Head of caudate nucleus (tissue), 42 donors: ENCODE results near the gene LONRF2.
A peak's percentile ranks its signal among the peaks of the same experiment; 100 is the strongest.
"Not testable (repeated sequence)": the region's sequence is repeated elsewhere in the genome, so short reads cannot be mapped to it uniquely, and the experiment has no call there.

Experiments
- DNase-seq, 42 donors: peaks; one replicate each; pipeline versions ENCODE4 v3.0.0 to v3.0.0-alpha.2; 2020 to 2021; ENCODE audit warnings: mixed read lengths in 7 of 42
- intact Hi-C: fragments of 100-400 bp; cut with DNase I; formaldehyde crosslinking; loops from one replicate; pipeline ENCODE4 v1.15.0; 2022

LONRF2 gene

DNA sequence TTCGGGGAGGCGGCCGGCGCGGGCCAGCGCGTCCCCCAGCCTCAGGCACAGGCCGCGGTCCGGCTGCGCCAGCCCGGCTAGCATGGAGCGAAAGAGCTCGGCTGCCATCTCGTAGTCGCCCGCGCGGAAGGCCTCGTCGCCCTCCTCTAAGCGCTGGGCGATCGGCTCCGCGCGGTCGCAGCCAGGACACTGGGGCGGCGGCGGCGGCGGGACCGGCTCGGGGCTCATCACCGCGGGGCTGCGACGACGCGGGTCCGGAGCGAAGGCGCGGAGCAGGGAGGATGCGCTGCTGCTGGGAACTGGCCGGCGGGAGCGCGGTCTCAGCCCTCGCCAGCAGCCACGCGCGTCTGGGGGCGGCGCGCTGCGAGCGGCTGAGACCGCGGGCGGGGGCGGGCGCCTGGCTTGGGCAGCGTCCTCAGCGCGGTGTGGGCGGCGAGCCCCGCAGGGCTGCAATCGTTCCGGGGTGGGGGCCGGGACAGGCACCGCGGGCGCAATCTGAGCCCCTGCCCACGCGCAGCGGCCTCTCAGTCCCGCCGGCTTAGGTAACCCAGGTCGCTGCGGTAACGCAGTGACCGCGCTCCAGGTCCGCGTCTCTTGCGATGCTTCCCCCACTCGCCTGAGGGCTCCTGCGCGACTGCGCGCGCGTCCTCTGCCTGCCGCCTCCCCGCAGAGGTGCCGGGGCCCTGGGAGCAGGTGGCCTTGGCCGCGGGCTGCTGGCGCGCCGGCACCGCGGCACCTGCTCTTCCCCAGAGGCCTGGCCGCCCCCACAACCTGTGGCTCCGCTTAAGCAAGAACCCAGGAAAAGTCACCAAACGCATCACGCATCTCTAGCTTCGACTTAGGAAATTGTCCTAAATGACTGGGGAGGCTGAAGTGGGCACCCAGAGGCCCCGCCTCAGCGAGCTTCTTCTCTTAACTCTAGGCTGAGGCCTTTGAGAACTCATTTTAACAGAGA is at the start of gene LONRF2:
TSS of gene LONRF2 (minus strand) at position 636 of the 955 bp plus-strand sequence. CDS start at position 228, 408 bp downstream.
- intact Hi-C loops, result loop anchor here (10.0 kb wide), 1 partner anchor 93 kb away; the partner anchor contains the start of gene CHST10

DNA sequence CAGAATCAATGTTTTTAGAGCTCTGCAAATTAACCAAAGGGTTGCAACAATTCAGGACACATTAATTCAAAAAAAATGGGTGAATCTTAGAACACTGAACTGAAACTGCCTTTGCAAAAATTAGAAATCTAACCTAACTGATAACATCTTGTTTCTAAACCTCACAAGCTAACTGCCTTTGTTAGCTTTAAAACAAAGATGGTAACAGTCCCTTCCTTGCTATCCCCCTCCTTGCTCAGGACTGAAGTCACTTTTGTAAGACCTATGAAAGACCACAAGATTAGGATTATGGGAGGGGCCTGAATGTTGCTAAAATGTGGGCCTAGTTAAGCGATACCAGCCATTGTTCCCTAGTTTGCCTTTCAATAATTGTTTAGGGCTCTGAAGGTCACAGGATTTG is 44.9 kb upstream of the LONRF2 start:
- intact Hi-C loops, result no loop called here

More for the DNA sequence above, at the start of gene LONRF2:
- peak in 40 of 42 donors; percentile 10 to 79 (median 60) for DNase-seq

DNA sequence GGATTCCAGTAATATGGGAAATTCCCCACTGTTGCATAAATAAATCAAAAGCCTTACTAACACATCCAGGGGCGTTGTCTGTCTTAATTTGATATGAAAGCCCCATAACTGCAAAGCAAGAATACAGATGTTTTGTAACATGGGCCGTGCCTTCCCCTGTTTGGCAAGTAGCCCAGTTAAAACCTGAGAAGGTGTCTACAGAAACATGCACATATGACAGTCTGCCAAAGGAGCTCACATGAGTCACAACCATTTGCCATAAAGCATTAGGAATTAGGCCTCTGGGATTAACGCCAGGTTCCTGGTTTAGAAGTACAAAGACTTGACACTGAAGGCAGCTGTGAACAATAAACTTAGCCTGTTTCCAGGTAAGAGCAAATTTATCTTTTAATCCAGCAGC is 43.1 kb upstream of the LONRF2 start:
- DNase-seq, result peak in 22 of 42 donors; percentile 8 to 67 (median 26)
- intact Hi-C loops, result no loop called here

More for the DNA sequence above, 44.9 kb upstream of the LONRF2 start:
- DNase-seq, result no peak

DNA sequence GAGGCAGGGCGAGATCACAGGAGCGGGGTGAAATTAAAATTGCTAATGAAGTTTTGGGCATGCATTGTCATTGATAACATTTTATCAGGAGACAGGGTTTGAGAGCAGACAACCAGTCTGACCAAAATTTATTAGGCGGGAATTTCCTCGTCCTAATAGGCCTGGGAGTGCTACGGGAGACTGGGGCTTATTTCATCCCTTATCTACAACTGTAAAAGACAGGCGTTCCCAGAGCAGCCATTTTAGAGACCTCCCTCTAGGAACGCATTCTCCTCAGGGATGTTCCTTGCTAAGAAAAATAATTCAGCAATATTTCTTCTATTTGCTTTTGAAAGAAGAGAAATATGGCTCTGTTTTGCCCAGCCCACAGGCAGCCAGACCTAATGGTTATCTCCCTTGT is 40.0 kb upstream of the LONRF2 start:
- DNase-seq, intact Hi-C loops: not testable (repeated sequence)

DNA sequence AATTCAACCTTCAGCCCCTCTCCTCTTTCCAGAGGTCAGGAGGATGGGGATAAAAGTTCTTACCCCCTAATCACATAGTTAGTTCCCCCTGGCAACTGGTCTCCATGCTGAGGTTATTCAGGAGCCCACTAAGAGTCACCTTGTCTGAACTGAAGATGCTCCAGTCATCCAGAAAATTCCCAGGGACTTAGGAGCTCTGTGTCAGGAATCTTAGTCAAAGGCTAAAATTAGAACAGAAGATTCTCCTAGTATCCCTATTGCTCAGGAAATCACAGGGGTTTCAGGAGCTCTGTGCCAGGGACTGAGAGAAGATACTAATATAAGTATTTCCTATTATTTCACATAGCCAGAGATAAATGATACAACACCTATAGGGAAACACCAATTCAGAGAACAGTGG is 37.3 kb upstream of the LONRF2 start:
- no peak for DNase-seq
- intact Hi-C loops, result no loop called here

DNA sequence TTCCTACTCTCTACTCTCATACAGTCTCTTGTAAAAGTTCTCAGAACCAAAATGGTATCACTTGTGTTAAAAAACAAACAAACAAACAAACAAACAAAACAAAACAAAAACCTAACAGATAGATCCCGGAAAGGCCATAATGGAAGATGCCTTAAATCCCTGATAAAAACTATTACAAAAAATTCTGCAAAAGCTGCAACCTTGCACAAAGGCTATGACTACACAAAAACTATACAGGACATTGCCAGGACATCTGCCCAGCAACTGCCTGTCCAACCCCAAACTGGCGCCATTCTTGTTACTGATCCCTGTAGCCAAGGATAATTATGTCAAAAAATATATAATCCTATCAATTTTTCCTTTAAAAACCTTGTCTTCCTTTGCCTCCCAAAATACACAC is 36.3 kb upstream of the LONRF2 start:
- no peak for DNase-seq
- intact Hi-C loops, result no loop called here

DNA sequence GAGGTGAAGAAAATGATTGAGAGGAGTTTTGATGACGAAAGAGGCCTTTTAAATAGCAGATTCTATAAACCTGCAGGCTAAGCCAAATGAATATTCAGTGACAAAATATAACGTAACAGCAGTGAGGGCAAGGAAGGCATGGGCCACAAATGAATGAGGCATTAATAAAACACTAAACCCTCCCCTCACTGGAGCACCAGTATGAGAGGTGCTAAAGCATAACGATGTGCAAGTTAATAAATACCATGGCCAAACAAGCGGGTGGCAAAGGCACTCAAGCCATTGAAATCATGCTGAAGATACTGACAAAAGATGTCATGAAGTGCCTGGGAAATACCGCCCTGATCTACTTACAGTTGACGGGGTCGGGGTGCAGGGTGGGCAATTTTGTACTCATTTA is 30.2 kb upstream of the LONRF2 start:
- no peak for DNase-seq
- intact Hi-C loops, result no loop called here

DNA sequence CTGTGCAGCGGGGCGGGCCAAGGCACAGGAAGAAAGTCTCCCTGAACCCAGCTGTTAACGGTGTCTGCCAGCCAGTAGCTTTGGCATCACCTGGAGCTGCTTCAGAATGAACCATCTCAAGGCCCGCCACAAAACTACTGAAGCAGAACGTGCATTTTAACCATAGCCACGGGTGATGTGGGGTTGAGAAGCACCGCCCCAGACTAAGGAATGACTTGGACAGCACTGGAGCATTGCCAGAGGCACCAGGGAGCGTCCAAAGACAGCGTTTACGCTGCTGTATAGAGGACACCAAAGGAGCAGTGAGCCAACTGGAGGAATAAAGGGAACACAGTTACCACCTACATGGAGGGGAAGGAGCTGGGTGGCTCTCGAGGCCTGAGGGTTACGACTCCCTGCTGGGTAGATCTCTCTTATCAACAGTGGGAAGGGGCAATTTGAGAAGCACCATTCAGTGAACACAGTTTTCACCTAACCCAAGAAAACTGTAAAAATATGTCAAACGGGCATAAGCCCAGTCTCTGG is 28.4 kb upstream of the LONRF2 start:
- no peak for DNase-seq
- intact Hi-C loops, result no loop called here

DNA sequence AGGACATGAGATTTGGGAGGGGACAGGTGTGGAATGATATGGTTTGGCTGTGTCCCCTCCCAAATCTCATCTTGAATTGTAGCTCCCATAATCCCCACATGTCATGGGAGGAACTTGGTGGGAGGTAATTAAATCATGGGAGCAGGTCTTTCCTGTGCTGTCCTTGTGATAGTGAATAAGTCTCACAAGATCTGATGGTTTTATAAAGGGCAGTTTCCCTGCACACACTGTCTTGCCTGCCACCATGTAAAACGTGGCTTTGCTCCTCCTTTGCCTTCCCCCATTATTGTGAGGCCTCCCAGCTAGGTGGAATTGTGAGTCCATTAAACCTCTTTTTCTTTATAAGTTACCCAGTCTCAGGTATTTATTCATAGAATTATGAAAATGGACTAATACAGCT is 22.8 kb upstream of the LONRF2 start:
- DNase-seq, intact Hi-C loops: not testable (repeated sequence)

DNA sequence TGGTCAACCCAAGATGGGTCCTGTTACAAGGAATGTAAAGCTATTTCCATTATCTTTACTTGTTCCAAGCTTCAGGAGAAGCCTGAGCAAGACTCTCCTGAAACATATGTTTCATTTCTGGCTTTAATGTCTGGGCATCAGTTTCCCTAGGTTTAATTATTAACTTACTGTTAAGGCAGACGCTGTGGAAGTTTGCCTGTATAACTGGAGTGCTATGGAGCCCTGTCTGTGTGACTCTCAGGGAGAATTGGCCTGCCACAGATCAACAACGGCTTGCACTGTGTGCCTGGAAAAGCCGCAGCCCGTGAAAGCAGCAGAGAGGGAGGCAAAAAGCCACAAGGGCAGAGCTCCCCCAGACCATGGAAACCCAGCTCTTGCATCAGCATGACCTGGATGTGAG is 22.1 kb upstream of the LONRF2 start:
- intact Hi-C loops, result no loop called here
- DNase-seq, result no peak

DNA sequence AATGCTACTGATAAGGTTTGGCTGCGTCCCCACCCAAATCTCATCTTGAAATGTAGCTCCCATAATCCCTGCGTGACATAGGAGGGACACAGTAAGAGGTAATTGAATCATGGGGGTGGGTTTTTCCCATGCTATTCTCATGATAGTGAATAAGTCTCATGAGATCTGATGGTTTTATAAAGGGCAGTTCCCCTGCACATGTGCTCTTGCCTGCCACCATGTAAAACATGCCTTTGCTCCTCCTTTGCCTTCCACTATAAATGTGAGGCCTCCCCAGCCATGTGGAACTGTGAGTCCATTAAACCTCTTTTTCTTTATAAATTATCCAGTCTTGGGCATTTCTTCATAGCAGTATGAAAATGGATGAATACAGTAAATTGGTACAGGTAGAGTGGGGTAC is 20.2 kb upstream of the LONRF2 start:
- intact Hi-C loops, DNase-seq: not testable (repeated sequence)

DNA sequence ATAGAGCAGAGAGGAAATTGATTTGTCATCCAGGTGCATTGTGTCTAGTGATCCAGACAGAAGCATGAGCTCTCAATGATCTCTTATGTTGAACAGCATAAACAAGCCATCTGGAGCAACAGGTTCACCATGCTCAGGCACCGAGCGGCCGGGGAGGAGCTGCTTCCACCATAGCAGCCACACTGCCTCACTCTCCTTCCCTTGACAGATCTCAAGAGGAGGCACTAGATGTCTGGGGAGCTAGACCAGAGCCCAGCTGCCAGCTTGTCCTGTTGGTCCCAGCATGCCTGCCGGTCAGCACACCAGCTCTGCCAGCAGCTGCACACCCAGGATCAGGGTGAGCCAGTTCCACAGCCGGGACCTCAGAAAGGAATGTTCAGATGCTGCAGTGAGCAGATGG is 17.5 kb upstream of the LONRF2 start:
- DNase-seq, result no peak
- intact Hi-C loops, result no loop called here

DNA sequence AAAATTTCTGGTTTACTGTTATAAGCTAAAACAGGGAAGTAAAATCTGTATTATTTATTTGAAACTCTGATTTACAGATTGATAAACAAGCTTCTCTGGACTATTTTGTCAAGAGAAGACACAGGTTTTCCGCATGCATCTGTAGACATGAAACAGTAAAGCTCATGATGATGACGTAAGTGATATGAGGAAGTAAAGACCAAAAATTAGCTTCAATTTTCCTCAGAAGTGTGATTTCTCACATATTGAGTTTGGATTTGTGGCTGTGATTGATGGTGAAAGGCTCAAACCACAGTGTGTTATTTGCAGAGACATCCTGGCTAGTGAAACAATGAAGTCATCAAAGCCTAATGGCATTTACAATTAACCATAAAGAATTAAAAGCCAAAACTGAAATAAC is 12.6 kb upstream of the LONRF2 start:
- intact Hi-C loops, result no loop called here

DNA sequence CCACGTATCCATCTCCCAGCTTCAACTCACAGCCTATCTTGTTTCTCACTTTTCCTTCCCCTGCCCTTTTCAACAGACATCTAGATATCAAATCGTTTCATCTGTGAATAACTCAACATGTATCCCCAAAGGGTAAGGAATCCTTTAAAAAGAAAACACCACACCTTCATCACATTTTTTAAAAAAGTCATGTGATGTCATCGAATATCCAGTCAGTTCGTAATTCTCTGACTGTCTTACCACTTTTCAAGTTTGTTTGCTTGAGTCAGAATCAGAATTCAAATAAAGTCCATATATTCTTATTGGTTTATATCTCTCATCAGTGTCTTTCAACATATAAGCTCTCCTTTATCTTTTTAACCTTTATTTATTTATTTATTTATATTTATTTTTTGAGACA is 5.4 kb upstream of the LONRF2 start:
- intact Hi-C loops, result loop anchor here (10.0 kb wide), 1 partner anchor 87 kb away; the partner anchor contains the start of gene CHST10
- no peak for DNase-seq

More for the DNA sequence above, 12.6 kb upstream of the LONRF2 start:
- DNase-seq, result no peak

DNA sequence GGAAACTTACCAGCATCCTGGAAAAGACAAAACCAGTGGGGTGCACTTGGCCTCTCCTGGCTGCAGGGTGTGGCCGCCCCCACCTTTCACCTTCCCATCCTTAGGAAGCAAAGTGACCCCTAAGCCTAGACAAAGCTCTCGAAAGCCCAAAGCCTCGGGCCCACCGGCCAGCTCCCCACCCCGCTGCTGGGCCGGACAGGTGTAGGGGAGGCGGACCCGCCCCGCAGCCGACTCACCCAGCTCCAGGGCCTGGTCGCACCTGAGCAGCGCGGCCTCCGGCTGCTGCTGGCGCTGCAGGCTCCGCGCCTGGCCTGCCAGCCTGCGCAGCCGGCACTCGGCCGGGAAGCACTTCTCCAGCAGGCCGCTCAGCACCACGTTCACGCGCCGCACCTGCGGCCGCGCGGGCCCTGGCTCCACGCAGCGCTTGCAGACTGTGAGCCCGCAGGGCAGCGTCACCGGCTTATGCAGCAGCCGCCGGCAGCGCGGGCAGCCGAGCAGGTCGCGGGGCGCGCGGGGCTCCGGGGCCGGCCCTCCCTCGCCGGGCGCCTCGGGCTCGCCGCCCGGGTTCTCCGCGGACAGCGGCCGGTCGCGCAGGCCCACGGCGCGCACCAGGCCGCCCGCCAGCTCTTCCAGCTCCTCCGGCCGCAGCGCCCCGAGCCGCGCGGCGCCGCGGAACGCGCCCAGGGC is 979 bp downstream of the LONRF2 start:
- peak in 39 of 42 donors; percentile 12 to 70 (median 42) for DNase-seq
- intact Hi-C loops, result loop anchor here (10.0 kb wide), 1 partner anchor 93 kb away; the partner anchor contains the start of gene CHST10

DNA sequence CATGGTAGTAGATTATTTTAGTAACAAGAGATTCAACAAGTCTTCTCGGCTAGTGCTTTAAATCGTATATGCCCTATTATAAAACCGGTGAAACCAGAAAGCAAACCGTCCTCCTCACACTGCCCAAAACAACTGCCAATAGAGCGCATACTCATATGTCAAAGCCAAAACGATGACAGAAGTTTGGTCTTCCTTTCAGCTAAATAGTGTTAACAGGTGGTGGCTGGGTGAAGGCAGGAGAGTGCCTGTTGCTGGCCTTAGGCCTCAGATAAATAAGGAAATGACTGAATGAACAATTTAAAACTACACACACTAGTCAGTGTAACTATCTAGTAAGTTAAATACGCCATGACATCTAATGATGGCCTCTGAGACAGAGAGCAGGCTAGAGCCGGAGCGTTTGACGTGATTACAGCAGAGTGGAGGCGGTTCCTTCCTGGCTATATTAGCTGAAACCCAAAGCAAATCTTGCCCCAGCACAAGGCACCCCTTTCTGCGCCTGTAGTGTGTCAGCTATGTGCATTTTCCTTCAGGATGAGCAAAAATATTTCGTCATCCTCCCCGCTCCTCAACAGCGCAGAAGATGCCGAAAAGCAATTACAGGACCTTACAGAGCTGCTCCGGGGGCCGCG is 1.6 kb downstream of the LONRF2 start:
- DNase-seq, result peak in 40 of 42 donors; percentile 13 to 76 (median 44)

DNA sequence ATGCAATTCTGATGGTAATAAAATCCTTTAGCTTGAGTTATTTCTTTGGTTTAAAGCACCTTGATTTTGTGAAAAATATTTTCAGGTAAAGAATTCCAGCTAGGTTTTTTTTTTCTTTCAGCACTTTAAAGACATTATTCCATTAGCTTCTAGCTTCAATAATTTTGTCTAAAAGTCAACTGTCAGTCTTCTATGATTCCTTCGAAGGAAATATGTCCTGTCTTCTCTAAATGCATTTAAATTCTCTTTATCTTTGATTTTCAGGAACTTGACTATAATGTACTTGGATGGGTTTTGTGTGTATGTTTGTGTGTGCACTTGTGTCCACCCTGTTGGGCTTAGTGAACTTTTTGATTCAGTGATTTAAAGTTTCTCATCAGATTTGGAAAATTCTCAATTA is 4.7 kb downstream of the LONRF2 start:
- intact Hi-C loops, result no loop called here
- no peak for DNase-seq

More for the DNA sequence above, 1.6 kb downstream of the LONRF2 start:
- intact Hi-C loops, result loop anchor here (10.0 kb wide), 1 partner anchor 94 kb away; the partner anchor contains the start of gene CHST10

DNA sequence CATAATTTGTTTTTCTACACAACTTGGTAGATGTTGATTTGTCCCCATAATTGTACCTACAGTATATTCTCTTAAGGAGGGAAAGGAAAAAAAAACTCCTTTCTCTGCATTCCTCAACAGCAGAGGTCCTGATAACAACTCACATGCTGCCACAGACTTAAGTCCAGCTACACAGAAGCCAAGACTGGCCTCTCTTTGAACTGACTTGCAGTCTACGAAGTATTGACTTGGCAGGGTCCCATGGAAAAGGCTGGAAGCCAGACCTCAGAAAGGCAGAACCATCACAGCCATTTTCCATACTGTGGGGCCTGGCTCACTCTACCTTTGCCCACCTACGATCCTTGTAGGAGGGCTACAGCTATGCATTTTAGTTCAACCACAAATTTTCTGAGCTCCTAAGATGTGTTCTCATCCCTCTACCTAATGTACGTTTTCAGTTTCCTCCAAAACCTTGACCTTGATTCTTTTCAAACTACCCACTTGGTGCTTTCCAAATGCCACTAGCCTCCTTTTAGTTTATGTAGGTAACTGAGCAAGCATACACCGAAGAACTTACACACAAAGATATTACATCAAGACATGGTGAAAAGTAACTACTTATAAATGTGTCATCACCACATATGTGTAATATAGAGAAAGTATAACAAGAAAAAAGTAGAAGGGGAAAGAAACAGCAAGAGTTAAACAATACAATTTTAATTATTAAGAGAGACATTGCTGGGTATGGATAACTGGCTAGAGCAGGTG is 12.2 kb downstream of the LONRF2 start:
- DNase-seq, result no peak
- intact Hi-C loops, result no loop called here
